Prostate gland (tissue), 2 donors: ENCODE measurements around the gene CCDC192.

Source experiments
- POLR2A ChIP-seq: fragments of 450-650 bp; IDR thresholded peaks from one replicate; pipeline ENCODE4 v1.6.1; 2016; ENCODE audit warnings: antibody characterized with exemption, mild to moderate bottlenecking
- POLR2AphosphoS5 ChIP-seq: sonication (generic); formaldehyde crosslinking; IDR thresholded peaks from one replicate; pipeline ENCODE4 v1.6.1; 2017; ENCODE audit warnings: antibody characterized with exemption
- TF ChIP-seq, protein P1 (sequence below), 4 experiments: fragments of 200-600 bp in 2 of 4; fragments of 450-650 bp in 2 of 4; sonication (generic) in 2 of 4; IDR thresholded peaks; 1 replicate in 3 of 4; 2 replicates in 1 of 4; pipeline ENCODE4 v1.5.1; 2016 to 2019; ENCODE audit warnings: antibody characterized with exemption in 4 of 4, mild to moderate bottlenecking in 2 of 4, moderate library complexity in 2 of 4

GRCh38 chr5:127981498-127981897 lies 278.3 kb downstream of the CCDC192 start:
- TF ChIP-seq, protein P1, sequence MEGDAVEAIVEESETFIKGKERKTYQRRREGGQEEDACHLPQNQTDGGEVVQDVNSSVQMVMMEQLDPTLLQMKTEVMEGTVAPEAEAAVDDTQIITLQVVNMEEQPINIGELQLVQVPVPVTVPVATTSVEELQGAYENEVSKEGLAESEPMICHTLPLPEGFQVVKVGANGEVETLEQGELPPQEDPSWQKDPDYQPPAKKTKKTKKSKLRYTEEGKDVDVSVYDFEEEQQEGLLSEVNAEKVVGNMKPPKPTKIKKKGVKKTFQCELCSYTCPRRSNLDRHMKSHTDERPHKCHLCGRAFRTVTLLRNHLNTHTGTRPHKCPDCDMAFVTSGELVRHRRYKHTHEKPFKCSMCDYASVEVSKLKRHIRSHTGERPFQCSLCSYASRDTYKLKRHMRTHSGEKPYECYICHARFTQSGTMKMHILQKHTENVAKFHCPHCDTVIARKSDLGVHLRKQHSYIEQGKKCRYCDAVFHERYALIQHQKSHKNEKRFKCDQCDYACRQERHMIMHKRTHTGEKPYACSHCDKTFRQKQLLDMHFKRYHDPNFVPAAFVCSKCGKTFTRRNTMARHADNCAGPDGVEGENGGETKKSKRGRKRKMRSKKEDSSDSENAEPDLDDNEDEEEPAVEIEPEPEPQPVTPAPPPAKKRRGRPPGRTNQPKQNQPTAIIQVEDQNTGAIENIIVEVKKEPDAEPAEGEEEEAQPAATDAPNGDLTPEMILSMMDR (IDR thresholded peaks at IDR 0.05), result no peak
- no peak for TF ChIP-seq POLR2A
- no peak for TF ChIP-seq POLR2AphosphoS5
